Measurements from ENCODE around the gene ATXN7L1.

DNA sequence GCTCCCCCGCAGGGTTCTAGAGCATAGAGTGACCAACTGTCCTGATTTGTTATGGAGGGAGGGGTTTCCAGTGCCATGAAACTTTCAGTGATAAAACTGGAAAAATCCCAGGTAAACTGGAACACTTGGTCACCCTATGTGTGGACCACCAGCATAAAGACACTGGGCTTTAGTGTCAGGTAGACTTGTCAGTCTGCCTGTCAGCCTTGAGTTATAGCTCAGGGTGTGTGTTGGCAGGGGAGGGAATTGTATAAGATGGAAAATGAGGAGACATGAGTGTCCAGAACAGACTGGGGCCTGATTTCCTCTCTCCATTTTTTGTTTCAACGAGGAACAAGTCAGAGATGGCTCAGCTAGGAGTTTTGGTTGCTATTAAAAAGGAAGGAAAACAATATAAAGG, 284.9 kb downstream of the ATXN7L1 start:
- TF ChIP-seq, protein P1, sequence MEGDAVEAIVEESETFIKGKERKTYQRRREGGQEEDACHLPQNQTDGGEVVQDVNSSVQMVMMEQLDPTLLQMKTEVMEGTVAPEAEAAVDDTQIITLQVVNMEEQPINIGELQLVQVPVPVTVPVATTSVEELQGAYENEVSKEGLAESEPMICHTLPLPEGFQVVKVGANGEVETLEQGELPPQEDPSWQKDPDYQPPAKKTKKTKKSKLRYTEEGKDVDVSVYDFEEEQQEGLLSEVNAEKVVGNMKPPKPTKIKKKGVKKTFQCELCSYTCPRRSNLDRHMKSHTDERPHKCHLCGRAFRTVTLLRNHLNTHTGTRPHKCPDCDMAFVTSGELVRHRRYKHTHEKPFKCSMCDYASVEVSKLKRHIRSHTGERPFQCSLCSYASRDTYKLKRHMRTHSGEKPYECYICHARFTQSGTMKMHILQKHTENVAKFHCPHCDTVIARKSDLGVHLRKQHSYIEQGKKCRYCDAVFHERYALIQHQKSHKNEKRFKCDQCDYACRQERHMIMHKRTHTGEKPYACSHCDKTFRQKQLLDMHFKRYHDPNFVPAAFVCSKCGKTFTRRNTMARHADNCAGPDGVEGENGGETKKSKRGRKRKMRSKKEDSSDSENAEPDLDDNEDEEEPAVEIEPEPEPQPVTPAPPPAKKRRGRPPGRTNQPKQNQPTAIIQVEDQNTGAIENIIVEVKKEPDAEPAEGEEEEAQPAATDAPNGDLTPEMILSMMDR (IDR thresholded peaks at IDR 0.05) = no peak
- TF ChIP-seq POLR2A (IDR thresholded peaks at IDR 0.05) = no peak

Measured in esophagus squamous epithelium (tissue), 4 donors.